Head of caudate nucleus (tissue), 42 donors: ENCODE measurements around the gene CCDC24.
A peak's percentile ranks its signal among the peaks of the same experiment; 100 is the strongest.

Experiments used
- DNase-seq, 42 donors: peaks; one replicate each; pipeline versions ENCODE4 v3.0.0 to v3.0.0-alpha.2; 2020 to 2021; ENCODE audit warnings: mixed read lengths in 7 of 42
- intact Hi-C: fragments of 100-400 bp; cut with DNase I; formaldehyde crosslinking; loops from one replicate; pipeline ENCODE4 v1.15.0; 2022

CCDC24 gene

GRCh38 chr1:43992232-43992995, 1.0 kb downstream of the CCDC24 start:
- intact Hi-C loops = no loop called here
- DNase-seq = no peak

GRCh38 chr1:43993206-43993914, 2.0 kb downstream of the CCDC24 start:
- intact Hi-C loops = no loop called here

GRCh38 chr1:43994071-43994470, 2.7 kb downstream of the CCDC24 start:
- intact Hi-C loops = no loop called here
- no peak for DNase-seq

More at GRCh38 chr1:43993206-43993914, 2.0 kb downstream of the CCDC24 start:
- DNase-seq = no peak

DNA sequence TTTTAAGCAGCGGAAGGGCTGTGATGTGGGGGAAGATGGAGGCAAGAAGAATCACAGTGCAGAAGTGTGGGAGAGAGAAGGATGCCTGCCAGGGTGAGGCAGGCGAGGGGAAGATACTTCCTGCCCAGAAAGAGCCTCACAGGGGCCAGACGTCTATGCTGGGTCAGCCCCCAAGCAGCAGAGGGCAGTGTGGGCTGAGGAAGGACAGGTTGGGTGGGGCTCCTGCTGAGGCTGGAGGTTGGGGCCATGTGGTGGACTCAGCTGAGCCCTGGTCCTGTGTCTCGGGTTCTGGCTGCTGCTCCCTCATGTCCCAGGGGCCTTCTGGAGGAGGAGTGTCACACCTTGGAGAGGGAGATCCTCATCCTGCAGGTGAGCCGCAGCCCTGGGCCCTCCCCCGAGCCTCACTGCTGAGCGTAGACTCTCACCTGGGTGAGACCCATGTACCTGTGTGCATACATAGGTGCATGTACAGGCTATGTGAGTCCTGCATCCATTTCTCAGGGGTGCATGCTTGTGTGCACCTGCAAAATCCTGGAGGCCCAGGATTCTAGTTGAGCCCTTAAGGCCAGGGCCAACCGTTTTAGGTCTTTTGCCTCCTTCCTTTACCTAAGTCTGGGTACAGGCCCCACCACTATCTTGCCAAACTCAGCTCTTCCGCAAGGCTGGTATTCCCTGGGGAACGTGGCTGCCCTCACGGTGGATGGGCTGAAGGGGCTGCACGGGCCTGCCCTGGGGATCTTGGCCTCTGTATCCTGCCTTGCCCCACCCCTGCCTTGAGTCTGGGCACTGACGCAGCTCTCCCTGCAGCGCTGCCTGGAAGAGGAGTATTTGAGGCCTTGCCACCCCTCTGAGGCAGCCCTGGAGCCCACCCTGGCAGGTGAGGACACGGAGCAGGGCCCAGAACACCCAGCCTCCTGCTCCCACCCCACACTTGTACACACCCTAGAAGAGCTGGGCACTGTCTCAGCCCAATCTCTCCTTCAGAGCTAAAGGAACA, 3.7 kb downstream of the CCDC24 start:
- peak in 2 of 42 donors; percentile 31 to 60 for DNase-seq
- intact Hi-C loops = no loop called here

GRCh38 chr1:43995984-43996732, 4.8 kb downstream of the CCDC24 start:
- DNase-seq = peak in 8 of 42 donors; percentile 32 to 61 (median 46)
- intact Hi-C loops = no loop called here

DNA sequence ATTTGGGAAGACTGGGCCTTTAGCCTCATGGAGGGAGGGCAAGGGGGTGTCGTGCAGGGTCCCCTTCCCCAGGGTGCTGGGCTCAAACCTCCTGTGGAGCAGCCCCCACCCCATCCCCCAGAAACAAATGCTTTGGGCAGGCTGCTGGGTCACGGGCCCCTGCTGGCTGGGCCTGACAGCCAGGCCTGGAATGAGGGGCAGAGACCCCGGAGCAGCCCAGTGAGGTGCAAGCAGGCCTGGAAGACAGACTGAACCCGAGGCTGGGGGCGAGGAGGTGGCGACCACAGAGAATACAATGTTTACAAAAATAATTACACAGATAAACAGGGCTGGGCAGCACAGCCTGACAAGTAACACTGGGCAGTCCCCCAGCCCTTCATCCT, 5.3 kb downstream of the CCDC24 start:
- intact Hi-C loops = no loop called here
- no peak for DNase-seq

DNA sequence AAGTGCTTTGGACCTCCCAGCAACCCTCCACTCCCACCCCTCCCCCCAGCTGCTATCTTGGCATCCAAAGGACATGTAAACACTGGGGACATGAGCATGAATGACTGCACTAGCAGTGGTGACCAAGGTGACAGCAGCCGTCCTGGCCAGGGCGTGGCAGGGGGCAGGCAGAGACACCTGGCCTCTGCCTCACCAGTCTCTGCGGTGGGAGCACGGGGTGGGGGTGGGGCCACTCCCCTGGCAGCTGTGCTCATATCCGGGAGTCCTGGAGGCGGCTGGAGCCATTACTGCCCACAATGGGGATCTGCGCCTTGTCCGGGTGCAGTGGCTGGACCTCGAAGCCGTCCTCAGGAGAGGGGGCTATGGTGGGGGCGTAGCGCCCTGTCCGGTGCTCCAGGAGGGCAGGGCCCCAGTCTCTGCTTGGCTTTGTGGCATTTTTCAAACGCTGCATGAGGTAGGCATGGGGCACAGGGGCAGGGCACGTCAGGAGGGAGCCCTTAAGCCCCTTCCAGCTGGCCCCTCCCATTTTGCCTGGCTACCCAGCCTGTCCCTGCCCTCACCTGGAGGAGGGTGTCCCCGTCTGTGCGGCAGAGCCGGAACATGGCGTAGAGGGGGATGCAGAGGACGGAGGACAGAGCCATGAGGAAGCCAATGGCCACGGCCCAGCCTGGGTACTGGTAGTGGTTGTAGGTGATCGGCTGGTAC, 6.0 kb downstream of the CCDC24 start:
- intact Hi-C loops = no loop called here
- DNase-seq = no peak

DNA sequence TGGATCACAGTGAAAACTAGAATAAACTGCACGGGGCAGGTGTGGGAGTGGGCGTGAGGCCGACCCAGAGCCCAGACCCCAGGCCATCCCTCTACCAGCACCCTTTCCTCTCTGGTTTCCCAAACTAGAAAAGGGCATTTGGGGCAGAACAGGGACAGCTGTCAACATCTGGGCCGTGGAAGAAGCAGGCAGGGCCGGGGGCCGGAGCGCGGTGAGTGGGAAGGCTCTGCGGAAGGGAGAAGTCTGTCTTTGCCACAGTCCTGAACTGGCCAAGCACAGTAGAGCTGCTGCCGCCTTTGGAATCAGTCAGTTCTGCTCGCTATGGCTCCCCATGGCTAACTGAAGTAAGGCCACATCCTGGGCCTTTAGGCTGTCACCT, 6.6 kb downstream of the CCDC24 start:
- DNase-seq = no peak
- intact Hi-C loops = no loop called here

DNA sequence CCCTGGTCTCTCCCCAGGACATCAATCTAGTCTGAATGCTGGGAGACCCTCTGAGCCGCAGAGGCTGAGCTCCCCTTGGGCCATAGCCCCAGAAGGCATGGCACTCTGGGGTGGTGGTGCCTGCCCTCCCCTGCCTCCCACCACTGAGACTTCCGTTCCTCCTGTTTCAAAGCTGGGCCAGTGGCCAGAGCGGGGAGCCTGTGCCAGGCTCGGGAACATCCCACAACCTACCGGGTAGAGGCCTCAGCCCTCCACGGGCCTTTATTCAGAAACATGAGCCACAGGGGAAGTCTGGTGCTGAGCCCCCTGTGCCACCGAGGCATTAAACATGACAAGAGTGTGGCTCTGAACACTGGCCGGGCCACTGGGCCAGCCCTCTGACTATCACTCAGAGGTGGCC, 8.1 kb downstream of the CCDC24 start:
- peak in 1 of 42 donors; percentile 41 for DNase-seq
- intact Hi-C loops = no loop called here

- DNase-seq = no peak
- intact Hi-C loops = no loop called here
Observed at GRCh38 chr1:44000122-44000665, 8.8 kb downstream of the CCDC24 start.

DNA sequence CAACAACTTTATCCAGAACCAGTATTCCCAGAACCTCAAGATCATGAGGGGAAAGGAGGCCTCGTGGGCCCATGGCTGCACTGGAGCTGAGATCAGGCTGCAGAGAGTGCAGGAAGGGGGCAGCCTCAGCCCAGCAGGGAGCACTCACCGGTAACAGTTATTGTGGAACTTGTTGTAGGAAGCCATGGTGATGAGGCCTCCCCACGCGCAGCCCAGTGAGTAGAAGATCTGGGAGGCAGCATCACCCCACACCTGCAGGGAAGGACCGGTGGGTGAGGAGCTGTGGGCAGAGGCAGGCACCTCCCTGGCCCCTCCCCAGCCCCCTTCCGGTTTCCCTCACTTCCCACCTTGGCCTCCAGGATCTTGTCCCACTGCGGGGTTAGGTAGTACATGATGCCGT, 10.8 kb downstream of the CCDC24 start:
- DNase-seq = no peak
- intact Hi-C loops = no loop called here

- intact Hi-C loops = no loop called here
- DNase-seq = no peak
Observed at GRCh38 chr1:44002606-44003157, 11.3 kb downstream of the CCDC24 start.

DNA sequence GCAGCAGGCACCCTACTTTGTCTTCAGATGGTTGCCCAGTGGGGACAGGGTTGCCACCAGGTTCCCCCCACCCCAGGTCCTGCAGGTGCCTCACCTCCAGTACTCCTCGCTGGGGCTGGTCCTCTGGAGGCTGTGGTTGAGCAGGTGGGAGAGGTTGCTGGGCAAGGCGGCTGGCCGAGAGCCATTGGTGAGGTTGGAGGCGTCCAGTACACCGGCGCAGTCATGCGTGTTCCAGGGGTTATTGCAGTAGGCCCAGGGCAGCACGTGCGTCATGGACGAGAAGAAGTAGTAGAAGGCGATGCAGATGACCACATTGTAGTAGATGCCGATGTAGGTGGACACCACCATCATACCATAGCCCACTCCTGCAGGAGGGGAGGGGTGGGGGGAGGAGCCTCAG, 16.9 kb downstream of the CCDC24 start:
- DNase-seq = no peak
- intact Hi-C loops = no loop called here

DNA sequence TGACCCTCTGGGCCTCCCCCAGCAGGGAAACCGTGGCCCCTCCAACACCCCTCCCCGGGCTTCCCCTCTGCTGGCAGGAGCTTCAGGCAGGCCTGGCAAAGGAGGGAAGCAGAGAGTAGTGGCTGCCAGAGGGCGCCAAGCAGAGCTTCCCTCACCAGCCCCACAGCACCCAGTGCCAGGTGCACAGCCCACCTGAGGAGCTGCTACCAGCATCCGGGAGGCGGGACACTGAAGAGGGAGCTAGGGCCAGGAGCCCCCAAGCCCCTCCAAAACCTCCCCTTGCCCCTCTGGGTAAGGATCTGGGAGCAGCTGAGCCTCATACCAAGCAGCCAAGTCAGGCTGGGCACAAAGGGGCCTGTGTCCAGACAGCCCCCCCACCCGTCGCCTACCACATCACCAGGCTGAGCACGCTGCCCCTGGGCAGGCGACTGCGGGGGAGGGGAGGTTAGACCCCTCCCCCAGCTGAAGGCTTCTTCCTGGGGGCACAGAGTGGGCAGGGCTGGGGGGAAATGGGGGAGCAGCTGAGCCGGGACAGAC, 19.6 kb downstream of the CCDC24 start:
- intact Hi-C loops = no loop called here

GRCh38 chr1:44012404-44012803, 21.0 kb downstream of the CCDC24 start:
- intact Hi-C loops = no loop called here
- peak in 1 of 42 donors; percentile 56 for DNase-seq

More for the DNA sequence above, 19.6 kb downstream of the CCDC24 start:
- peak; percentile 74 to 95 (median 88) for DNase-seq

DNA sequence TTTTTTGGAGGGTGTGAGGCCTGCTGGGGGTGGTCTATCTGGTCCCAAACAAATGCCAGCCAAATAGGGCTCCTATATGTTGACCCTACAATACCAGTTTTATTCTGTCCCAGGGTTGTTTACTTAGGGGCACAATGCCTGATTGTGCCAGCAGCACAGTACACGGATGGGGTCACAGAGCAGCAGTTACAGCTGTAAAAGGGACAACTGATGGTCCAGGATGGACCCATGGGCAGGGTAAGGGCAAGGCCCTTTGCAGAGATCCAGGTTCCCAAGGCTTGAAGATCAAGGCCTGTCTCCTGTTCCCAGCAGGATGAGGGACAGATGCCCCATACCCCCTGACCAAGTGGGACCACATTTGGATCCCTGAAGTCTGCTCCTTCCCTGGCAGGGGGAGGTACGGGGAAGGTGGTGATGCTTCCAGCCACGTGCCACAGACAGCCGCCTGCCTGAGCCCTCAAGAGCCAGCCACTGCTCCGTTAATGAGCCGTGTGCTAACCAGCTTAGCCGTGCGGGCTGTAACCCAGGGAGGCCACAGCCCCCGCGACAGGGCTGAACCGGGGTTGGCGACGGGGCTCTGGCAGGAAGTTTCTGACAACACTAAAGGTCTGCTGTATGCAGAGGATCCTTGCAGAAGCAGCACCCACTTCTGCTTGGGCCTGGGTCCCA, 21.7 kb downstream of the CCDC24 start:
- peak in 14 of 42 donors; percentile 25 to 75 (median 58) for DNase-seq
- intact Hi-C loops = no loop called here

DNA sequence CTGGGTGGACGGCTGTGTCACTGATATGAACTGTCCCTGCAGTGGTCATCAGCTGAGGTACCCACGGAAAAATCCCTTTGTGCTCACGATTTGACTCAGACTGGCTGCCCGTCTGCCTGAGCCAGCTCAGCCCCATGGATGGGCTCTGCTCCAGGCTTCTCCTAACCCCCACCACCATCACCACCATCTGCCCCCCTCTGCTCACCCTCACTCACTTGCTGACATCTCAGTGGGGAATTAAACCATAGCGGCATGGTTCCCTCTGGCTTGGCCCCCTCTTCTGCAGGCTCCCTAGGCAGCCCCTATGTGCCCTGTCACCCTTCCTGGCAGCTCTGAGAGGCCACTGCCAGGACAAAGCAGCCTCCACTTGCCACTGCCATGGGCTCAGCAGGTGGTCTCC, 22.6 kb downstream of the CCDC24 start:
- peak in 13 of 42 donors; percentile 38 to 76 (median 56) for DNase-seq
- intact Hi-C loops = no loop called here
